ENCODE results near the gene EXOC3L4.

DNA sequence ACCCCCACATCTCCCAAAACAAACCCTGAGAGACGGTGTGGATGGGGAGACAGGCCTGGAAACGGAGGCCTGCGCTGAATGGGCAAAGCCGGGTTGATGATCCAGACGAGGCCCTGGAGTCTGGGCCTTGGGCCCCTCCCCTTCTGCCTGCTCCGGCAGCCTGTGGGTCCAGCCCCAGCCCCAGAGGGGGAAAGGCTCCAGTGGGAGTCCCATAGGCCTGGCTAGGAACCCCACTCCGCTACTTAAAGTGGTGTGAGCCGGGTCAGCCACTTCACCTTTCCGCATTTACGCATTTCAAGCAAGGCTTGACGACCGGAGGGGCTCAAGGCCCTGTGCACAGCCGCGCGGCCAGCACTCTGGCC lies 28.0 kb downstream of the EXOC3L4 start:
- TF ChIP-seq, protein P1, sequence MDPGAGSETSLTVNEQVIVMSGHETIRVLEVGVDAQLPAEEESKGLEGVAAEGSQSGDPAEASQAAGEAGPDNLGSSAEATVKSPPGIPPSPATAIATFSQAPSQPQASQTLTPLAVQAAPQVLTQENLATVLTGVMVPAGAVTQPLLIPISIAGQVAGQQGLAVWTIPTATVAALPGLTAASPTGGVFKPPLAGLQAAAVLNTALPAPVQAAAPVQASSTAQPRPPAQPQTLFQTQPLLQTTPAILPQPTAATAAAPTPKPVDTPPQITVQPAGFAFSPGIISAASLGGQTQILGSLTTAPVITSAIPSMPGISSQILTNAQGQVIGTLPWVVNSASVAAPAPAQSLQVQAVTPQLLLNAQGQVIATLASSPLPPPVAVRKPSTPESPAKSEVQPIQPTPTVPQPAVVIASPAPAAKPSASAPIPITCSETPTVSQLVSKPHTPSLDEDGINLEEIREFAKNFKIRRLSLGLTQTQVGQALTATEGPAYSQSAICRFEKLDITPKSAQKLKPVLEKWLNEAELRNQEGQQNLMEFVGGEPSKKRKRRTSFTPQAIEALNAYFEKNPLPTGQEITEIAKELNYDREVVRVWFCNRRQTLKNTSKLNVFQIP (CRISPR knock-in tag; IDR thresholded peaks at IDR 0.05; ENCODE audit: borderline replicate concordance, low read depth) = no peak
- no peak for TF ChIP-seq ZNF70 (CRISPR knock-in tag; IDR thresholded peaks at IDR 0.05)
- TF ChIP-seq, protein P2, sequence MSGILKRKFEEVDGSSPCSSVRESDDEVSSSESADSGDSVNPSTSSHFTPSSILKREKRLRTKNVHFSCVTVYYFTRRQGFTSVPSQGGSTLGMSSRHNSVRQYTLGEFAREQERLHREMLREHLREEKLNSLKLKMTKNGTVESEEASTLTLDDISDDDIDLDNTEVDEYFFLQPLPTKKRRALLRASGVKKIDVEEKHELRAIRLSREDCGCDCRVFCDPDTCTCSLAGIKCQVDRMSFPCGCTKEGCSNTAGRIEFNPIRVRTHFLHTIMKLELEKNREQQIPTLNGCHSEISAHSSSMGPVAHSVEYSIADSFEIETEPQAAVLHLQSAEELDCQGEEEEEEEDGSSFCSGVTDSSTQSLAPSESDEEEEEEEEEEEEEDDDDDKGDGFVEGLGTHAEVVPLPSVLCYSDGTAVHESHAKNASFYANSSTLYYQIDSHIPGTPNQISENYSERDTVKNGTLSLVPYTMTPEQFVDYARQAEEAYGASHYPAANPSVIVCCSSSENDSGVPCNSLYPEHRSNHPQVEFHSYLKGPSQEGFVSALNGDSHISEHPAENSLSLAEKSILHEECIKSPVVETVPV (CRISPR knock-in tag; IDR thresholded peaks at IDR 0.05) = no peak
- TF ChIP-seq ISL1 (CRISPR knock-in tag; IDR thresholded peaks at IDR 0.05) = no peak
- no peak for TF ChIP-seq ZNF565 (CRISPR knock-in tag; conservative IDR thresholded peaks at IDR 0.05; ENCODE audit: low read depth)
- TF ChIP-seq TCF4 (CRISPR knock-in tag; IDR thresholded peaks at IDR 0.05; ENCODE audit: borderline replicate concordance) = no peak
- TF ChIP-seq ZC3H10 (CRISPR knock-in tag; IDR thresholded peaks at IDR 0.05) = no peak
- TF ChIP-seq ARNTL (CRISPR knock-in tag; IDR thresholded peaks at IDR 0.05; ENCODE audit: borderline replicate concordance, low read depth) = no peak
- TF ChIP-seq CSDC2 (CRISPR knock-in tag; IDR thresholded peaks at IDR 0.05) = no peak
- TF ChIP-seq, protein P3, sequence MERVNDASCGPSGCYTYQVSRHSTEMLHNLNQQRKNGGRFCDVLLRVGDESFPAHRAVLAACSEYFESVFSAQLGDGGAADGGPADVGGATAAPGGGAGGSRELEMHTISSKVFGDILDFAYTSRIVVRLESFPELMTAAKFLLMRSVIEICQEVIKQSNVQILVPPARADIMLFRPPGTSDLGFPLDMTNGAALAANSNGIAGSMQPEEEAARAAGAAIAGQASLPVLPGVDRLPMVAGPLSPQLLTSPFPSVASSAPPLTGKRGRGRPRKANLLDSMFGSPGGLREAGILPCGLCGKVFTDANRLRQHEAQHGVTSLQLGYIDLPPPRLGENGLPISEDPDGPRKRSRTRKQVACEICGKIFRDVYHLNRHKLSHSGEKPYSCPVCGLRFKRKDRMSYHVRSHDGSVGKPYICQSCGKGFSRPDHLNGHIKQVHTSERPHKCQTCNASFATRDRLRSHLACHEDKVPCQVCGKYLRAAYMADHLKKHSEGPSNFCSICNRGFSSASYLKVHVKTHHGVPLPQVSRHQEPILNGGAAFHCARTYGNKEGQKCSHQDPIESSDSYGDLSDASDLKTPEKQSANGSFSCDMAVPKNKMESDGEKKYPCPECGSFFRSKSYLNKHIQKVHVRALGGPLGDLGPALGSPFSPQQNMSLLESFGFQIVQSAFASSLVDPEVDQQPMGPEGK (CRISPR knock-in tag; IDR thresholded peaks at IDR 0.05; ENCODE audit: borderline replicate concordance) = no peak
